Cerebellar nuclear complex (tissue), 1 donor: Measurements from ENCODE around the gene PRDM12.

Source experiments
- DNase-seq, 2 experiments: peaks; one replicate each; lab custom pipeline; 2025; lab: John Stamatoyannopoulos, UW

The PRDM12 gene

GRCh38 chr9:130664251-130665028 is at the start of gene PRDM12:
Gene PRDM12, plus strand, starts transcription at chr9:130664594. Its CDS starts 60 bp downstream, at chr9:130664654.
- no peak for DNase-seq

GRCh38 chr9:130616451-130616850 is 47.9 kb upstream of the PRDM12 start:
- no peak for DNase-seq

- DNase-seq, result no peak
Observed at GRCh38 chr9:130623466-130623865, 40.9 kb upstream of the PRDM12 start.

- no peak for DNase-seq
Observed at GRCh38 chr9:130624154-130624553, 40.2 kb upstream of the PRDM12 start.

- DNase-seq, result no peak
Observed at GRCh38 chr9:130626249-130626996, 38.0 kb upstream of the PRDM12 start.

- DNase-seq, result no peak
Observed at GRCh38 chr9:130627051-130627450, 37.3 kb upstream of the PRDM12 start.

GRCh38 chr9:130627896-130628792 is 36.2 kb upstream of the PRDM12 start:
- no peak for DNase-seq

- no peak for DNase-seq
Observed at GRCh38 chr9:130629443-130630070, 34.8 kb upstream of the PRDM12 start.

- DNase-seq, result no peak
Observed at GRCh38 chr9:130630071-130630450, 34.3 kb upstream of the PRDM12 start.

- DNase-seq, result no peak
Observed at GRCh38 chr9:130630506-130631330, 33.7 kb upstream of the PRDM12 start.

- DNase-seq, result no peak
Observed at GRCh38 chr9:130631331-130632080, 32.9 kb upstream of the PRDM12 start.

GRCh38 chr9:130632081-130632710 is 32.2 kb upstream of the PRDM12 start:
- DNase-seq, result no peak

- no peak for DNase-seq
Observed at GRCh38 chr9:130632841-130633240, 31.6 kb upstream of the PRDM12 start.

GRCh38 chr9:130633336-130634190 is 30.8 kb upstream of the PRDM12 start:
- DNase-seq, result no peak

- no peak for DNase-seq
Observed at GRCh38 chr9:130634191-130634768, 30.1 kb upstream of the PRDM12 start.

- DNase-seq, result no peak
Observed at GRCh38 chr9:130634801-130635200, 29.6 kb upstream of the PRDM12 start.

- no peak for DNase-seq
Observed at GRCh38 chr9:130635306-130635705, 29.1 kb upstream of the PRDM12 start.
